HL-60 (cell line): ENCODE measurements around the gene RAET1G.

Source experiments
- CTCF ChIP-seq: IDR thresholded peaks from one replicate; pipeline ENCODE4 v1.5.1; 2011; ENCODE audit warnings: low read length, control low read depth, inconsistent platforms; ENCODE audit not compliant: insufficient read depth
- POLR2AphosphoS5 ChIP-seq: IDR thresholded peaks from 2 replicates; pipeline ENCODE4 v1.6.1; 2012; ENCODE audit warnings: low read depth

GRCh38 chr6:149913540-149914240 is 9.2 kb downstream of the RAET1G start:
- TF ChIP-seq CTCF (no peak), POLR2AphosphoS5 (no peak)
